ENCODE measurements around the gene GALC.

DNA sequence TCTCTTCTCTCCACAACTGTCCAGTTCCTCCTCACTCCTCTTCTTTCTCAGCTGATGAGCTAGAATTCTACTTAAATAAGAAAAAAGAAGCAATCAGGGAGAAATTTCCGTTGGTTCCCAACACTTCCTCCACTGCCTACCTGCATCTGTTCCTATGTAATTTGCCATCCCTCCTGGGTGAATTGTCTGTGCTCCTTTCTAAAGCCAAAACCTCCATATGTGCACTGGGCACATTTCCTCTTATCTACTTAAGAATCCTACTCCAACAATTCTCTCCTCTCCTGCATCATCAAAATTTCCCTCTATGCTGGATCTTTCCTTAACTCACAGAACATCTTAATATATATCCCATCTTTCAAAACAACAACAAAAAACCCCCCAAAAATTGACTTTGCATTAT is 47.2 kb upstream of the GALC start:
- TF ChIP-seq, protein P1, sequence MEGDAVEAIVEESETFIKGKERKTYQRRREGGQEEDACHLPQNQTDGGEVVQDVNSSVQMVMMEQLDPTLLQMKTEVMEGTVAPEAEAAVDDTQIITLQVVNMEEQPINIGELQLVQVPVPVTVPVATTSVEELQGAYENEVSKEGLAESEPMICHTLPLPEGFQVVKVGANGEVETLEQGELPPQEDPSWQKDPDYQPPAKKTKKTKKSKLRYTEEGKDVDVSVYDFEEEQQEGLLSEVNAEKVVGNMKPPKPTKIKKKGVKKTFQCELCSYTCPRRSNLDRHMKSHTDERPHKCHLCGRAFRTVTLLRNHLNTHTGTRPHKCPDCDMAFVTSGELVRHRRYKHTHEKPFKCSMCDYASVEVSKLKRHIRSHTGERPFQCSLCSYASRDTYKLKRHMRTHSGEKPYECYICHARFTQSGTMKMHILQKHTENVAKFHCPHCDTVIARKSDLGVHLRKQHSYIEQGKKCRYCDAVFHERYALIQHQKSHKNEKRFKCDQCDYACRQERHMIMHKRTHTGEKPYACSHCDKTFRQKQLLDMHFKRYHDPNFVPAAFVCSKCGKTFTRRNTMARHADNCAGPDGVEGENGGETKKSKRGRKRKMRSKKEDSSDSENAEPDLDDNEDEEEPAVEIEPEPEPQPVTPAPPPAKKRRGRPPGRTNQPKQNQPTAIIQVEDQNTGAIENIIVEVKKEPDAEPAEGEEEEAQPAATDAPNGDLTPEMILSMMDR (IDR thresholded peaks at IDR 0.05; ENCODE audit: insufficient read depth, low read length, poor library complexity, severe bottlenecking), result no peak
- no peak for TF ChIP-seq EZH2phosphoT487 (conservative IDR thresholded peaks at IDR 0.05; ENCODE audit: low read length)
